HG03457 (cell line): ENCODE measurements around the gene FSD1L.

ENCODE experiments used
- ATAC-seq: cut with Tn5 transposase; IDR thresholded peaks from one replicate; pipeline ENCODE4 v1.9.1; 2021; ENCODE audit warnings: moderate number of reproducible peaks; ENCODE audit not compliant: unreplicated experiment

The FSD1L gene

DNA sequence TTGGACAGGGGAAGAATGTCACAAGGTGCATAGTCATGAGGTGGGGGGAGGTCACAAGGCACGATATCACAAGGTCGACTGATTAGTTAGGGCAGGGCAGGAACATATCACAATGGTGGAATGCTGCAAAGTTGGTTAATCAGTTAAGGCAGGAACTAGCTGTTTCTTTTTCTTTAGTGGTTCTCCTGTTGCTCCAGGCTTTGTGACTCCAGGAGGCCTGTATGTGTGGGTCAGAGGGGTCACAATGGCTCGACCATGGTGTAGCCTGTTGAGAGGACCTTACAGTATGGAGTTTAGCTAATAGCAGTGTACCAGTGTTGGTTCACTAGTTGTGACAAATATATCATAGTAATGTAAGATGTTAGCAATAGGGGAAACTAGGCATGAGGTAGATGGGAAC, 12.4 kb upstream of the FSD1L start:
- no peak for ATAC-seq

DNA sequence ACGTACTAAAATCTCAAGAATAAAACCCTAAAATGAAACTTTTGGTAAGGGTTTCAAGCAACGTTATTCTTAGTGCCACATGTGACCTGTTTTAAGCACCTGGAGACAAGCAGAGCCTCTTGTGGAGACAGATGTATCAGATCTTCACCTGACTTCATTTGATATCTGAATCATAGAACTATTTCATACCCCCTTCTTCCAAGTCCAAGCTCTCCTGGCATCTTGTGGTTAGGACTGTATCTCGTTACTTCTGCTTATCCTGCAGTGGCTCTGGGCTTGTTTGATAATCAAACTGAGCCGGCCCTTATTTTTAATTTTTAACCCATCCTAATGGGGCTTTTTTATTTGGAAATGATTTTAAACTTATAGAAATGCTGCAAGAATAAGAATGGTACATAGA, 11.1 kb upstream of the FSD1L start:
- ATAC-seq = no peak

- no peak for ATAC-seq
Observed at GRCh38 chr9:105437704-105438103, 10.1 kb upstream of the FSD1L start.

DNA sequence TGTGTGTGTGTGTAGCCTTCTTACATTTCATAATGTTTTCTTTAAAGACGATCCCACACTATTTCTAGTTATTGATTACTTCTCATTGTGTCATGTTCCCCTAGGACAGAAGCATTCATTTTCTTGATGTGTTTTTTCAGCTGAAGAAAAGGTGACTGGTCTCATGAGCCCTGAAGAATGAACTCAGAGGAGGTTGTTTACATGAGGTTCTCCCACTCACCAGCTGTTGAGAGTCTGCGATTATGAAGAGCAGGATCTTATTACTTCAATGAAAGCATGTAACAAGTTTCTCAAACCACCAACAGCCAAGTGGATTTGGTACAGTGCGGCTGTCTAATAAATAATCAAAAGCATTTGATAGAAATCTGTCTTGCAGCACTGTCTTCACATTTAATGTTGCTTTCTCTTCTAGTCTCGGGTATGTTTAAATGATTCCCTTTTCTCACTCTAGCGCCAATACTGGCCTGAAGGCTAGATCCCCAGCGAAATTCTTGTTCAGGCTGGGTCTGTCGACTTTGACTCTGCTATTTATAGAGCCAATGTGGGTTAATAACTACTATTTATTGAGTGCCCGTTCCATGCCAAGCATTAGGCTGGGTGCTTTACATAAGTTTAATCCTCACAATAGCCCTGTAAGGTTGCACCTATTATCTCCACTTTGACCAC, 9.6 kb upstream of the FSD1L start:
- no peak for ATAC-seq

DNA sequence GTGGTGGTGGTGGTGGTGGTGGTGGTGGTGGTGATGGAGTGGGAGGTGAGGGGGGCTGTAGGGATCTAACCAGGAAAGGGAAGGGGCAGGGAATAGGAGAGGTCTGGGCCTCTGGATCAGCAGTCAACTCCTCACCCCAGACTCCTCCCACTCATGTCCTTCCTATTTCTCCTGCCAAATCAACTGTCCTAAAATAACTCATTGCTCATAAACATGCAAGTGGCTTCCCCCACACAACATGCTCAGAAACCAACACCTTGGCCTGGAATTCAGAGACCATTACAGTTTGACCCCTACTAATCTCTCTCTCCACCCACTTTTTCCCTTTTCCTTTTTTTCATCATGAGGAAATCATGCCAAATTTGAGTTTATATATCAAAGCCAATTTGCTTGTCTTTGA, 8.4 kb upstream of the FSD1L start:
- ATAC-seq = no peak

GRCh38 chr9:105441616-105442160, 6.1 kb upstream of the FSD1L start:
- no peak for ATAC-seq

DNA sequence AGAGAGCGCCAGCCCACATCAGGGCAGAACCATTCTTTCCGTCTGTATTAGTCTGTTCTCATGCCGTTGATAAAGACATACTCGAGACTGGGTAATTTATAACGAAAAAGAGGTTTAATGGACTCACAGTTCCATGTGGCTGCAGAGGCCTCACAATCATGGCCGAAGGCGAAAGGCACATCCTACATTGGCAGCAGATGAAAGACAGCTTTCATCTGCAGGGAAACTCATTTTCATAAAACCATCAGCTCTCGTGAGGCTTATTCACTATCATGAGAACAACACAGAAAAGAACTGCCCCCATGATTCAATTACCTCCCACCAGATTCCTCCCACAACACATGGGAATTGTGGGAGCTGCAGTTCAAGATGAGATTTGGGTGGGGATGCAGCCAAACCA, 4.7 kb upstream of the FSD1L start:
- ATAC-seq = no peak

GRCh38 chr9:105444130-105444529, 3.7 kb upstream of the FSD1L start:
- no peak for ATAC-seq

DNA sequence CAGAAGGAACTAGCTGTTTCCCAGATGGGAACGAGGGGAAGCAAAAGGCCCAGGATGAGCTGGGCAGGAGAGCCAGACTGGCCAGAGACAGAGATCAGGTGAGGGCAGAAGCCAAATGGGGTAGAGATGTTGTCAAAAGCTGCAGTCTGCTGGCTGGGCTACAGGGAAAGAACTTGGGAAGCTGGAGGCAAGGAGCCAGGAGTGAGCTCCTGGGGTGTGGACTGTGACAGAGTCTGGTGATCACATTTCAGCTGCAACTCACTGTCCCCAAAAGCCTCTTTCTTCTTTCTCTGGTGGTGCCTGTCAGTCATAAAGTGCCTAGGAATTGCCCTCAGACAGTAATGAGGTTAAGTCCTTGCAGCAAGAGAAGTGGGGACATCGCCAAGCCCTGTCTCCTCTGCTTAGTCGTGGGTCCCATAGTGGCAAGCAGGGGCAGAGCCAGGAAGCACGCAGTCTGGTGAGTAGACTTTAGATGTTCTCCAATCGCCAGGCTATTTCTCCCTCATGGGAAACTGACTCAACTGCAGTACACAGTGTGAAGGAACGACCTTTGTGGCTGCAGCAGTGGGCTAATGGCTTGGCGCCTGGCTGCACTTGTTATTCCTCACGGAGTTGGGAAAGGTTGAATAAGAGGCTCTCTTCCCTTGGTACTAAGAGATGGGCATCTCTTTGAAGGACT, 2.5 kb upstream of the FSD1L start:
- no peak for ATAC-seq

- no peak for ATAC-seq
Observed at GRCh38 chr9:105447386-105447813, 434 bp upstream of the FSD1L start.

- no peak for ATAC-seq
Observed at GRCh38 chr9:105449081-105449480, 1.2 kb downstream of the FSD1L start.

DNA sequence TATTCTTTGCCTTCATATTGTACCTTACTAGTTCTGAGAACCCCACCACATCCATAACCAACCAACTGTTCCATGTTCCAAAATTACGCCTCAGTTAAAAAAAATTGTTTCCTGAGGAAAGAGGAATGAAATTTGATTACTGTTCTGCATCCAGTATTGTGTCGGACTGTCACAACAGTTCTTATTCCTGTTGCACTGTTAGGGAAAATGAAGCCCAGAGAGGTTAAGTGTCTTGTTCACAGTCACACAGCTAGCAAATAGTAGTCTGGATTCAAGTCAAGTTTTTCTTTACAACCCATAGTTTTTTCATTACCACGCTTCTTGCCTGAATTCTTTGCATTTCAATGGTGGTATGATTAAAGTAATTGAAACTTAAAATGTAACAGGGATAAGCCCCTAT, 4.4 kb downstream of the FSD1L start:
- no peak for ATAC-seq

GRCh38 chr9:105455836-105456475, 8.1 kb downstream of the FSD1L start:
- ATAC-seq = no peak

GRCh38 chr9:105457560-105458294, 9.9 kb downstream of the FSD1L start:
- ATAC-seq = no peak

DNA sequence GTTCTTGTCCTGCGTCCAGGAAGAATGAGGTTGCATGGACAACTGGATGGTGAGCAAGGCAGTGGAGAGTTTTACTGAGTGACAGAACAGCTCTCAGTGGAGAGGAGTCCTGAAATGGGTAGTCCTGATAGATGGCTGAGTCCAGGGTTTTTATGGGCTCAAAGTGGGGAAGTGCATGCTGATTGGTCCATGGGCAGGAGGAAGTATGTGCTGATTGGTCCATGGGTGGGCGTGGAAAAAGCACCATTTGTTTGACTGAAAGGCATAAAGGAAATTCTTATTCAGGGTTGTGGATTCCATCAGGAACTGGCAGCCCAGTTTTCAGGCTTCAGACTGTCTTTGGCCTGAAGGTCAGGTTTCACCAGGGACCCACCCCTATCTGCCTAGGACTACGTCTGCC, 10.6 kb downstream of the FSD1L start:
- no peak for ATAC-seq

- ATAC-seq = no peak
Observed at GRCh38 chr9:105459336-105459735, 11.5 kb downstream of the FSD1L start.

- no peak for ATAC-seq
Observed at GRCh38 chr9:105466898-105467455, 19.1 kb downstream of the FSD1L start.

DNA sequence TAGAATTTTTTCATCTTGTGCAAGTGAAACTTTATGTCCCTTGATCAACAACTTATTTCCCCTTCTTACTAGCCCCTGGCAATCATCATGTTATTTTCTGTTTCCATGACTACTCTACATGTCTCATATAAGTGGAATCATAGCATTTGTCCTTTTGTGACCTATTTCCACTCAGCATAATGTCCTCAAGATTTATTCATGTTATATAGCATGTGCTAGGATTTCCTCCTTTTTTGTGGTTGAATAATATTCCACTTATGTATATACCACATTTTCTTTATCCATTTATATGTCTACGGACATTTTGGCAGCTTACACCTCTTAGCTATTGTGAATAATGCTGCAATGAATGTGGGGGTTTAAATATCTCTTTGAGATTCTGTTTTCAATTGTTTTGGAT, 21.0 kb downstream of the FSD1L start:
- ATAC-seq = no peak

DNA sequence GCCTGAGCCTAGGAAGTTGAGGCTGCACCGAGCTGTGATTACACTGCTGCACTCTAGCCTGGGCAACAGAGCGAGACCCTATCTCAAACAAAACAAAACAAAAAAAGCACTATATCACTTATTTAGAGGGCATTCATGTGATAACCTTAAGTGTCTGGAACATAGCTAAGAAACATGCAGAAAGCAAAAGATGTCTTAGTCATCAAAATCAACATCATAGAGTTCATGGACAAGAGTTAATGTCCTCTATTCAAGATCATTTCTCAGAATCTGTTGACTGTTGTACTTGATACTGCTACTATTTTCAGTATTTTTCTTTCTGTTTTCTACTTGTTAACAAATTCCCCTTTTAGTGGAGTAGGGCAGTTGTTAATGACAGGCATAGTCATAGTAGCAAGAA, 25.4 kb downstream of the FSD1L start:
- ATAC-seq = no peak

GRCh38 chr9:105475302-105475701, 27.5 kb downstream of the FSD1L start:
- ATAC-seq = no peak

DNA sequence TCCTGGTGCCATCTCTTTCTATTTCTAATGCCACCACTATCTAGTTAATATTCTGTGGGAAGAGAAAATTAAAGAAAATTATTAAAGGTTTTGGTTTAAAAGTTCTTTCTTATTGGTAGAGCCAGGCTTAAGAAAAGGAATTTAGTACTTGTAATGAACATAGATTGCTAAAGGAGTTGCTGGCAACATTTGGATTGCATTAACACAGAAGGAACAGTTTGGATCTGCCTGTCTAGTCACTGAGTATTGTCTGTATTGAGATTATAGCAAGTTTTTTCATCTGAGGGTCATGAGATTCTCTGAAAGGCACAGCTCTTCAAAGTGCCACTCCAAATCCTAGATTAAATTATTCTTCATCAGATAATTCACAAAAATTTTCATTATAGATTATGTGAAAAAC, 32.0 kb downstream of the FSD1L start:
- ATAC-seq = no peak
